Fibroblast of villous mesenchyme (primary cell): ENCODE data around the gene RASSF4. TPM values are rescaled to one million over a fixed set of nuclear protein-coding genes. Genes with fewer than 3 reads are reported as not detected.

Experiments used
- DNase-seq: peaks from one replicate; pipeline ENCODE4 v3.0.0-alpha.2; 2010; ENCODE audit warnings: low read depth
- H3K4me3 ChIP-seq: 2 replicates; pipeline ENCODE4 v1.5.1; 2011; ENCODE audit warnings: low read depth, mild to moderate bottlenecking, low read length
- CTCF ChIP-seq: IDR thresholded peaks from 2 replicates; pipeline ENCODE4 v1.5.1; 2012; ENCODE audit warnings: low read depth, mild to moderate bottlenecking, low read length; ENCODE audit not compliant: insufficient read depth
- total RNA-seq: library from RNA; depleted of rRNA; stranded (reverse); fragments of >200 nt; gene quantifications from 2 replicates; pipeline ENCODE4 v1.2.3, GENCODE V29; 2012

Gene RASSF4
- total RNA-seq = 6.0 and 6.8 TPM in 2 replicates

- H3K4me3 ChIP-seq = peak within 1 kb of the TSS; percentile 65
- TF ChIP-seq CTCF = no peak
- DNase-seq = peak; percentile 89
Observed at GRCh38 chr10:44959247-44960087, at the start of gene RASSF4. Gene RASSF4 (plus strand): TSS chr10:44959802. CDS start chr10:44970203, 10,401 bp downstream.

- no peak for TF ChIP-seq CTCF
- H3K4me3 ChIP-seq = no peak overlapping the region
- DNase-seq = no peak
Observed at GRCh38 chr10:44909910-44910309, 49.7 kb upstream of the RASSF4 start.

- no peak overlapping the region for H3K4me3 ChIP-seq
- no peak for TF ChIP-seq CTCF
Observed at GRCh38 chr10:44910602-44911001, 49.0 kb upstream of the RASSF4 start.

GRCh38 chr10:44911081-44911540, 48.5 kb upstream of the RASSF4 start, which contains the start of gene TMEM72:
Gene TMEM72 (plus strand): TSS chr10:44911337. CDS start chr10:44911513, 176 bp downstream.
- no peak for TF ChIP-seq CTCF
- H3K4me3 ChIP-seq = no peak within 1 kb of the TSS
- DNase-seq = no peak

More at GRCh38 chr10:44910602-44911001, 49.0 kb upstream of the RASSF4 start:
- no peak for DNase-seq

GRCh38 chr10:44911951-44912350, 47.7 kb upstream of the RASSF4 start:
- no peak for TF ChIP-seq CTCF
- no peak overlapping the region for H3K4me3 ChIP-seq
- no peak for DNase-seq

GRCh38 chr10:44913350-44914081, 46.1 kb upstream of the RASSF4 start:
- no peak overlapping the region for H3K4me3 ChIP-seq
- peak; percentile 4 for DNase-seq
- no peak for TF ChIP-seq CTCF
